Fibroblast of villous mesenchyme (primary cell): ENCODE measurements around the gene NAALADL1. TPM values are rescaled to one million over a fixed set of nuclear protein-coding genes. Genes with fewer than 3 reads are reported as not detected.

Experiments used
- DNase-seq: peaks from one replicate; pipeline ENCODE4 v3.0.0-alpha.2; 2010; ENCODE audit warnings: low read depth
- H3K4me3 ChIP-seq: 2 replicates; pipeline ENCODE4 v1.5.1; 2011; ENCODE audit warnings: low read depth, mild to moderate bottlenecking, low read length
- CTCF ChIP-seq: IDR thresholded peaks from 2 replicates; pipeline ENCODE4 v1.5.1; 2012; ENCODE audit warnings: low read depth, mild to moderate bottlenecking, low read length; ENCODE audit not compliant: insufficient read depth
- total RNA-seq: library from RNA; depleted of rRNA; stranded (reverse); fragments of >200 nt; gene quantifications from 2 replicates; pipeline ENCODE4 v1.2.3, GENCODE V29; 2012

The NAALADL1 gene
- total RNA-seq, 1 donor: 23.7 TPM

- H3K4me3 ChIP-seq: no peak overlapping the region
- TF ChIP-seq CTCF: no peak
- no peak for DNase-seq
These were observed 14.4 kb downstream of the NAALADL1 start for GRCh38 chr11:65043881-65044501.

GRCh38 chr11:65042891-65043290, 15.5 kb downstream of the NAALADL1 start:
- DNase-seq: no peak
- H3K4me3 ChIP-seq: no peak overlapping the region
- no peak for TF ChIP-seq CTCF

GRCh38 chr11:65040847-65041622, 17.3 kb downstream of the NAALADL1 start, which contains the start of gene SAC3D1:
Gene SAC3D1 (plus strand): TSS chr11:65041210. CDS start chr11:65041293, 83 bp downstream.
- DNase-seq: peak; percentile 92
- H3K4me3 ChIP-seq: peak within 1 kb of the TSS; percentile 75
- TF ChIP-seq CTCF: no peak

- DNase-seq: no peak
- TF ChIP-seq CTCF: no peak
- peak overlapping the region; percentile 75 for H3K4me3 ChIP-seq
These were observed 17.9 kb downstream of the NAALADL1 start for GRCh38 chr11:65040520-65040846.

- no peak for TF ChIP-seq CTCF
- no peak overlapping the region for H3K4me3 ChIP-seq
- no peak for DNase-seq
These were observed 21.4 kb downstream of the NAALADL1 start for GRCh38 chr11:65036931-65037330.

- H3K4me3 ChIP-seq: no peak overlapping the region
- no peak for TF ChIP-seq CTCF
- DNase-seq: no peak
These were observed 22.8 kb downstream of the NAALADL1 start for GRCh38 chr11:65035579-65035978.
